ENCODE measurements around the gene MAMDC2.

GRCh38 chr9:70000469-70000868 lies 43.2 kb upstream of the MAMDC2 start:
- TF ChIP-seq CTCF (IDR thresholded peaks at IDR 0.05) (no peak), POLR2A (IDR thresholded peaks at IDR 0.05) (no peak), EP300 (IDR thresholded peaks at IDR 0.05) (no peak)

Data from ovary (tissue), 3 donors.